HG02970 (cell line): ENCODE data around the gene C1orf74.
"Not testable (repeated sequence)": the region's sequence is repeated elsewhere in the genome, so short reads cannot be mapped to it uniquely, and the experiment has no call there.

Experiments used
- ATAC-seq: cut with Tn5 transposase; IDR thresholded peaks from one replicate; pipeline ENCODE4 v1.9.1; 2021; ENCODE audit warnings: mild to moderate bottlenecking, moderate library complexity, moderate number of reproducible peaks; ENCODE audit not compliant: unreplicated experiment, low FRiP score

The C1orf74 gene

GRCh38 chr1:209805875-209806760, 21.8 kb upstream of the C1orf74 start, which contains the start of gene IRF6:
TSS of gene IRF6 (minus strand) at chr1:209806142. CDS start at chr1:209801413, 4,729 bp downstream.
- peak; percentile 87 for ATAC-seq

GRCh38 chr1:209805341-209805781, 21.0 kb upstream of the C1orf74 start:
- no peak for ATAC-seq

DNA sequence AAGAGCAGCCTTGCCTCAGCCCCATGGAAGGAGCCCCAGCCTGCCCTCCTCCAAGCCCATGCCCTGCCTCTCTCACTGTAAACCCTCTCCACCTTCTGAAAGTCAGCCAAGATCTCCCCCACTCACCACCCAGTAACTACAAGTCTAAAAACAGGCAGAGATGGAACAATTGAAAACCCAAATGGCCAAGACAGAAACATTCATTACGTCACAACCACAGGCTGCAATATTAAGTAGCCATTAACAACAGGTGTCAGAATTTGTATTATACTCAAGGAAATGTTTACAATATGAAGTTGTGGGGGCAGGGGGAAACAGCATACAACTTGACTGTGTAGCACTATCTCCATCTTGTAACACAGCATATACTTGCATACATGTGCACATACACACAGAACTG, 19.2 kb upstream of the C1orf74 start:
- ATAC-seq, result no peak

GRCh38 chr1:209802780-209803152, 18.4 kb upstream of the C1orf74 start:
- ATAC-seq, result no peak

DNA sequence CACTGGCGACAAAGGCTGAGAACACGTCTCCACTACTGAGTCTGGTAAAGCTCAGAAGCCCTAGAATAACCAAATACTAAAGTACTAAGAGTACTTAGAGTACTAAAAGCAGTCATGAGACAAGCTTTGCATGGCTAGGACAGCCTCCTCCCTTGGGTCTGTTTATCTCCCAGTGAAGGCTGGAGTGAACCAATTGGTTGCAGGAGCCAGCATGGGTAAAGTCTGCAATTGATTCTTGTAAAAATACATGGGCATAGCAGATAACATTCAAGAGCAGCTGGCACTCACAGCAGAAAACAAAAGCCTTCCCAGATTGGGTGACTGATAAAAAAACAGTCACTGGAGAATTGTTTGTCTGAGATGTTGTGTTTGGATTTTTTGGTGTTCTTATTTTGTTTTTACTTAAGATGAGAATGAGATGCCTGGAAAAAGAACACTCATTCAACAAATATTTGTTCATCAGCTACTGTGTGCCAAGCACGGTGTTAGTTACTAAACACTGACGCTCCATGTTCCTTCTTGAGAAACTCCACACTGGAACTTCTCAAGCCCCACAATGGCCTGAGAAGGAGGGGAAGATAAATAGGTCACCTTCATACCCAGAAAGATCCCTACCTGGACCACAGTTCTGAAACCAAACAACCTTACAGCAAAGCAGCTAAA, 17.9 kb upstream of the C1orf74 start:
- no peak for ATAC-seq

DNA sequence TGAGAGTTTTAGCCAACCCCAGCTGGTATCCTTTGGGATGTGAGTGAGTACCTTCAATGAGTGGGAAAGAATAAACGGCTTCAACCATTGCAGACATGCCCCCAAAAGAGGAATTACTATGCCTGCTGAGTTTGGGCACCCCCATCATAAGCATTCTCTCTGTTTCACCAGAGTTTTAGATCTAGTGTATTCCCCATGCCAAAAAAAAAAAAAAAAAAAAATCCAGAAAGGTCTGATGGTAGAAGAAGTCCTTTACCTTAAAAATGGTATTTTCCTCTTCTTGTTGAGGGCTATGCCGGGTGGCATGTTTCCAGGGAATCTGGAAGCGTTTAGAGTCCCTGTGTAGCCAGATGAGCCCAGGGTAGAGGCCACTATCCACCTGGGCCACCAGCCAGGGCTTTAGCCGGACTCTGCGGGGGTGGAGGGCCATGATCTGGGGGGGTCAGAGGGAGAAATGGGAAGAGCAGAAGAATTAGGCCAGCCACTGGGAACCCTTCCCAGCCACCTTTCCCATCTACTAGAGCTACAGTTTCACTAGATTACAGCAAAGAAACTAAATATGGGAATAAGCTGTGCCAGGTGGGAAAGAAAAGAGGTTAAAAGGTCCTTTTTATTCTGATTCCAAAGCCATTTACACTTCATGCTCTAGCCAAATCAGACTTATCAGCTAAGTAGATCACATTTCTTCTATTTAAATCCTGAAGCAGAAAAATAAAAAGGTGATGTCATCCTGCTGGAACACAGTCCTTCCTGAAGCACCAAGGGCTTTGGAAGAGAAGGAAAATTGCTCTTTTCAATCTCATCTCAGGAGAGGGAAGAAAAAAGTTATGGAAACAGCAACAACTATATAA, 16.9 kb upstream of the C1orf74 start:
- no peak for ATAC-seq

DNA sequence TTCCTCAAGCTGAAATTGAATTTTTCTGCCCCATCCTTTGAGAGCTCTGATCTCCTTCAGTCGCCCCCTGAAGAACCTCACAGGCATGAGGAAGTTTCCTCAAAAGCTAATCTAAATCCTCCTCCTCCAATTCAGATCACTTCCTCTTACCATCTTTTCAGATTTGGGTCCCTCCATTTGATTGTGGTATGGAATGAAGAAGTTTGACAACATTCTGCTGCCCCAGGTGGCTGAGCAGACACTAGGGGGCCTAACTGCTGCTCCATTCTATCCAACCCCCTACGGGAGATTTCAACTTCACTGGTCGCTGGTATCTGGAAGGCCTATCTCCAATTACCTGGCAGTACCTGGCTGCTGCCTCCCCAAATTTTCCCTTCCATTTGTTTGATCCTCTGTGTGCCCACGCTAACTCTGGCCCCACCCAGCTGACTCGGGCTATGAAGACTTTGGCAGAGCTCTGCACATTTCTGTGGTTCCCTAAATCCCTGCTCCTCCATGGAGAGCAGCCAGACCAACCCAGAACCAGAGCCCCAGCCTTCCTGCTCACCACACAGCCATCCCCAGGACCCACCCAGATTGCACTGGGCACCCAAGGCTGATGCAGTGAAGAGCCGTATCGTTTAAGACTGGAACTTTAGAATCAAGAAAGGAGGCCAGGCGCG, 13.8 kb upstream of the C1orf74 start:
- ATAC-seq, result no peak

DNA sequence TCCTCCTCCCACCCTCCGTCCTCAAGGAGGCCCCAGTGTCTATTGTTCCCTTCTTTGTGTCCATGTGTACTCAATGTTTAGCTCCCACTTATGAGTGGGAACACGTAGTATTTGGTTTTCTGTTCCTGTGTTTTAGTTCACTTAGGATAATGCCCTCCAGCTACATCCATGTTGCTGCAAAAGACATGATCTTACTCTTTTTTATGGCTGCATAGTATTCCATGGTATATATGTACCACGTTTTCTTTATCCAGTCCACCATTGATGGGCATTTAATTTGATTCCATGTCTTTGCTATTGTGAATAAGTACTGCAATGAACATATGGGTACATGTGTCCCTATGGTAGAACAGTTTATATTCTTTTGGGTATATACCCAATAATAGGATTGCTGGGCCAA, 9.4 kb upstream of the C1orf74 start:
- not testable (repeated sequence) for ATAC-seq

DNA sequence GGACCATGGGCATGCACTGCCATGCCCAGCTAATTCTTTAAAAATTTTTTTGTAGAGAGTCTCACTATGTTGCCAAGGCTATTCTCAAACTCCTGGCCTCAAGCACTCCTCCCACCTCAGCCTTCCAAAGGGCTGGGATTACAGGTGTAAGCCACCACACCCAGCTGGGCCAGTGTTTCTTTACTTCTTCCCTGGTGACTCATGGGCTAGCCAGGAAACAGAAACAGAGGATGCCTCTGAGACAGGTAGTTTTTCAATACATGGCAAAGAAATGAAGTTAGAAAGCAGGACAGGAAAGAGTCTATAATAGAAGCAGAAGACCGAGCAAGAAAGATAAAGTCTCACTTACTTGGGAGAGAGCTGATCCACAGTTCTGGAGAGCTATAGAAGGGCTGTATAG, 7.6 kb upstream of the C1orf74 start:
- no peak for ATAC-seq

DNA sequence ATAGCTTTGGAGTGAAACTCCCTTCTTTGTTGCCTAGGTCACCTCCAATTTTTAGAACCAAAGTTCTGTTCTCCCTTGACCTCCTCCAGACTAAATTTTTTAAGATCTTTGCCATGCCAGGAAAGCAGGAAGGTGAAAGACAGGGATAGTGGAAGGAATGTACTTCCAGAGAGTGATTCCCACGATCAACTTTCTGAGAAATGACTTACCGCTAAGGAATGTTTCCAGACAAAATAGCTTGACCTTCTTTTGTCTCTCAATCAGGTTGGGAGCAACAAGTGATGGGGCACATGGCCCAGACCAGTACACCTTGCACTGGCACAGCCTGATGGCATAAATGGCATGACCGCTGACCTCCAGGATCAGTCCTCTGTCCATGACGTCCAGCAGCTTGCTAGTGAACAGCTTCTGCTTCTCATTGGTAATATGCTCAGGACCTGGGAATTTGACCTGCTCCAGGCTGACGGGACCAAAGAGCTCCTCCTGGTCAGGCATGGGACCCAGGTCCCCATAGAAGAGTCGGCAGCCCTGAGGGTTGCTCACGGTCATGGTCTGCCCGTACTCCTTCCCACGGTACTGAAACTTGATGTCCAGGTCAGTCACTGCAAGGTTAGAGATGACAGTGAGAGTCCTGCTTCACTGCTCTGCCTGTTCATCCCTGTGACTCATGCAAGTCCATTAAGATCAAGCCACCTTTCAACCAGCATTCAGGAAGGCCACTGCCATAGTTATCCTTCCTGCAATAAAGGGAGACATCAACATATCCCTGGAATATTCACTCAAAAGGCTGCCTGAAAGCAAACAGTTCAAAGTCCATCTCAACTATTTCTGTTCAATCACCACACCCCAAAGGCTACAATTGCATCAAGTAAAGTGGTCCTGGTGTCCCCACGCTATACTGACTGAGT, 6.2 kb upstream of the C1orf74 start:
- no peak for ATAC-seq

GRCh38 chr1:209789245-209789644, 4.9 kb upstream of the C1orf74 start:
- no peak for ATAC-seq

- no peak for ATAC-seq
Observed at GRCh38 chr1:209787551-209787950, 3.2 kb upstream of the C1orf74 start.

- ATAC-seq, result no peak
Observed at GRCh38 chr1:209786146-209786545, 1.8 kb upstream of the C1orf74 start.

GRCh38 chr1:209785592-209785991, 1.2 kb upstream of the C1orf74 start:
- ATAC-seq, result no peak

- no peak for ATAC-seq
Observed at GRCh38 chr1:209783386-209783785, 973 bp downstream of the C1orf74 start.

- ATAC-seq, result no peak
Observed at GRCh38 chr1:209780268-209780667, 4.1 kb downstream of the C1orf74 start.

DNA sequence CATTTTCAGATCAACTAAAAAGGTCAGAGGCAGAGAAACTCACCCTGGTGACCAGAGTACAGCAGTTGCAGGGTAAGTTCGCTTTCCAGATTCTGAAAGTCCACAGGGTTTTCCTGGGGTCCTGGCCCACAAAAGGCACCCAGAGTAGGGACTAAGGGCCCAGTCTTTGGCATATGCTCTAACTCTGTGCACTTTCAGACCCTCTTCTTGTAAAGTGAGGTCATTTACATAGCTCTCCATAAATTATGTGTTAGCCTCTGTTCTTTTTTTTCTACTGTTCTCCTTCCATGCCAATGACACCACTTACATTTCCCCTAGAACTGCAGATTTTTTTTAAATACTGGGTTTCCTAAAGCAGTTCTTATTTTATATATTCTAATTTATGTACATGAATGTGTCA, 6.3 kb downstream of the C1orf74 start:
- no peak for ATAC-seq

- ATAC-seq, result no peak
Observed at GRCh38 chr1:209777587-209777986, 6.8 kb downstream of the C1orf74 start.

DNA sequence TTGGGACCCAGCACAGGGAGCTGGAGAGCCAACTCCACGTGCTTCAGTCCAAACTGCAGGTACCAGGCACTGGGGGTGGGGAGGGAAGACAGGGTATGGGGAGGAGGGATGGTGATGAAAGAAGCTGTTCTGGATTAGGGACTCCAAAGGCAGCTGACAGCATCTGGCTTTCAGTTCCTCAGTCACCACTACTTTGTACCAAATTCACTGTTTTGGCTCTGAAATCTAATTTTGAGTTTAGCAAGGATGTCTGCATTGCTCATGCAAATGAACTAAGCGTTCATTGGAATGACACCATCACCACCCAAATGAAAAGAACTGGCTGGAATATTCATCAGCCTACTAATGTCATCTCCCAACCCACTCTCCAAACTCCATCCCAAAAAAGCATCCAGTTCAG, 8.7 kb downstream of the C1orf74 start:
- ATAC-seq, result no peak
